Endothelial cell of umbilical vein (primary cell): ENCODE measurements around the gene PALMD. TPM values are rescaled to one million over a fixed set of nuclear protein-coding genes. Genes with fewer than 3 reads are reported as not detected.

Source experiments
- BruUV-seq: library from RNA; stranded (reverse); fragments of 400-500 nt; replicated peaks from 2 replicates; lab custom pipeline; 2021; lab: Mats Ljungman, UMichigan
- CTCF ChIA-PET: fragments of 300-600, 350-600 bp; sonication (Branson Sonifier 250); formaldehyde crosslinking; loops from one replicate; lab custom pipeline; 2021; ENCODE audit warnings: antibody characterized with exemption, inconsistent platforms; lab: Charles Lee
- POLR2A ChIA-PET: fragments of 300-600, 350-600 bp; sonication (Branson Sonifier 250); formaldehyde crosslinking; loops from one replicate; lab custom pipeline; 2021; ENCODE audit warnings: antibody characterized with exemption, inconsistent platforms; lab: Charles Lee
- DNase-seq: peaks from one replicate; pipeline ENCODE4 v3.0.0-alpha.2; 2011; ENCODE audit warnings: low read depth, low spot score
- FAIRE-seq: peaks from 2 replicates; lab custom pipeline; 2011; peaks lifted over from hg19 to GRCh38; lab: Jason Lieb, UNC
- H2AFZ ChIP-seq: 2 replicates; pipeline ENCODE4 v1.6.0; 2012; ENCODE audit warnings: low read depth, low read length, control low read depth, inconsistent platforms
- H3K27ac ChIP-seq: 2 replicates; pipeline ENCODE4 v1.5.1; 2011; ENCODE audit warnings: low read depth, mild to moderate bottlenecking, control low read depth, low read length, moderate library complexity; ENCODE audit not compliant: insufficient read depth
- H3K27me3 ChIP-seq, 2 experiments: 2 replicates each; pipeline versions ENCODE4 v1.6.0 to v1.6.1; 2011; ENCODE audit warnings: low read length in 2 of 2, mixed read lengths in 1 of 2; ENCODE audit not compliant: control insufficient read depth in 2 of 2, insufficient read depth in 2 of 2
- H3K36me3 ChIP-seq, 2 experiments: 2 replicates in 1 of 2; 3 replicates in 1 of 2; pipeline ENCODE4 v1.5.1; 2011; ENCODE audit warnings: low read length in 2 of 2, mild to moderate bottlenecking in 1 of 2, moderate library complexity in 1 of 2; ENCODE audit not compliant: control insufficient read depth in 2 of 2, insufficient read depth in 2 of 2; ENCODE audit errors: extremely low read depth in 1 of 2
- H3K4me1 ChIP-seq: 3 replicates; pipeline ENCODE4 v1.5.1; 2011; ENCODE audit warnings: mild to moderate bottlenecking, low read length; ENCODE audit not compliant: control insufficient read depth, insufficient read depth; ENCODE audit errors: extremely low read depth
- H3K4me2 ChIP-seq: 2 replicates; pipeline ENCODE4 v1.6.1; 2011; ENCODE audit warnings: low read length, control low read depth, mixed read lengths; ENCODE audit not compliant: insufficient read depth
- H3K4me3 ChIP-seq, 3 experiments: fragments of 200-600 bp in 1 of 3; sonication (generic), shearing (Covaris generic) in 1 of 3; replicated peaks in 1 of 3; 2 replicates each; pipeline ENCODE4 v1.5.1; 2011 to 2016; ENCODE audit warnings: control low read depth in 3 of 3, low read length in 3 of 3, mild to moderate bottlenecking in 2 of 3, inconsistent platforms in 1 of 3, low read depth in 1 of 3, moderate library complexity in 1 of 3; ENCODE audit not compliant: insufficient read depth in 1 of 3
- H3K79me2 ChIP-seq: 2 replicates; pipeline ENCODE4 v1.6.0; 2012; ENCODE audit warnings: low read length, inconsistent platforms; ENCODE audit not compliant: control insufficient read depth, insufficient read depth
- H3K9ac ChIP-seq: replicated peaks from 2 replicates; pipeline ENCODE3; 2011; ENCODE audit warnings: low read length, control low read depth; ENCODE audit not compliant: insufficient read depth; ENCODE audit errors: extremely low read depth
- H3K9me1 ChIP-seq: replicated peaks from 3 replicates; pipeline ENCODE4 v1.6.0; 2011; ENCODE audit warnings: mild to moderate bottlenecking, low read length; ENCODE audit not compliant: control insufficient read depth, insufficient read depth; ENCODE audit errors: extremely low read depth
- H3K9me3 ChIP-seq: replicated peaks from 2 replicates; pipeline ENCODE4 v1.5.1; 2012; ENCODE audit warnings: low read length, inconsistent platforms; ENCODE audit not compliant: control insufficient read depth, insufficient read depth
- H4K20me1 ChIP-seq: replicated peaks from 2 replicates; pipeline ENCODE3; 2011; ENCODE audit warnings: mild to moderate bottlenecking, low read length; ENCODE audit not compliant: control insufficient read depth, insufficient read depth; ENCODE audit errors: extremely low read depth
- CTCF ChIP-seq, 2 donors: IDR thresholded peaks; 1 replicate in 1 of 2; 2 replicates in 1 of 2; pipeline ENCODE4 v1.5.1; 2011; ENCODE audit warnings: low read length in 2 of 2, mild to moderate bottlenecking in 2 of 2, moderate library complexity in 2 of 2, control low read depth in 1 of 2, inconsistent platforms in 1 of 2, low read depth in 1 of 2; ENCODE audit not compliant: insufficient read depth in 1 of 2; ENCODE audit errors: extremely low read depth in 1 of 2
- EZH2 ChIP-seq: IDR thresholded peaks from 2 replicates; pipeline ENCODE4 v1.6.1; 2012; ENCODE audit warnings: borderline replicate concordance, low read depth, mild to moderate bottlenecking, moderate library complexity, low read length, inconsistent platforms; ENCODE audit not compliant: severe bottlenecking
- FOS ChIP-seq: IDR thresholded peaks from 2 replicates; pipeline ENCODE4 v1.6.1; 2011; ENCODE audit warnings: mild to moderate bottlenecking, low read length, moderate library complexity, borderline replicate concordance; ENCODE audit not compliant: insufficient read depth
- GATA2 ChIP-seq: IDR thresholded peaks from 2 replicates; pipeline ENCODE4 v1.7.0; 2011; ENCODE audit warnings: low read depth, mild to moderate bottlenecking, moderate library complexity, mixed read lengths, low read length; ENCODE audit not compliant: insufficient read length, insufficient read depth
- JUN ChIP-seq: IDR thresholded peaks from 2 replicates; pipeline ENCODE4 v1.6.1; 2011; ENCODE audit warnings: borderline replicate concordance, low read depth; ENCODE audit not compliant: insufficient read length, insufficient read depth
- MYC ChIP-seq: IDR thresholded peaks from one replicate; pipeline ENCODE4 v1.6.1; 2011; ENCODE audit warnings: mild to moderate bottlenecking, low read depth, low read length
- POLR2AphosphoS5 ChIP-seq: IDR thresholded peaks from 2 replicates; pipeline ENCODE4 v1.6.1; 2012; ENCODE audit warnings: low read depth, mild to moderate bottlenecking, control low read depth, low read length, moderate library complexity; ENCODE audit not compliant: insufficient read depth
- dilution Hi-C: fragments of 300-500 bp; cut with MboI; formaldehyde crosslinking; loops from one replicate; pipeline ENCODE4 v1.15.0; 2019; ENCODE audit warnings: low sequenced_read_pairs; ENCODE audit not compliant: extremely low pct_ligation_motif_present
- intact Hi-C: fragments of 100-400 bp; cut with micrococcal nuclease; formaldehyde crosslinking; loops from one replicate; pipeline ENCODE4 v1.10.0; 2022
- polyA plus RNA-seq, 4 experiments: library from polyadenylated mRNA; depleted of rRNA in 3 of 4; stranded (reverse) in 3 of 4; unstranded in 1 of 4; fragments of >200 nt; gene quantifications; 2 replicates each; pipeline versions ENCODE4 v1.2.1 to v1.2.3, GENCODE V29; 2011 to 2012; ENCODE audit warnings: missing spikeins in 1 of 4
- total RNA-seq: library from RNA; stranded (reverse); gene quantifications from 2 replicates; pipeline ENCODE4 v1.2.3, GENCODE V29; 2021

The PALMD gene
- total and polyA plus RNA-seq, 2 donors (not counting 3 experiments of a cell fraction or from before 2014, with no cell fraction given) = 52.6 to 137 TPM

GRCh38 chr1:99723251-99723650 is 77.3 kb downstream of the PALMD start:
- H3K27ac ChIP-seq = no peak overlapping the region
- no peak for FAIRE-seq
- POLR2A ChIA-PET = no interaction called here
- CTCF ChIA-PET = no interaction called here
- no peaks in the 10 kb centered on the region for H3K79me2 ChIP-seq
- BruUV-seq = no TSS peak
- dilution Hi-C loops = no loop called here
- no peaks in the 10 kb centered on the region for H3K9me3 ChIP-seq
- no peak overlapping the region for H3K4me3 ChIP-seq
- H4K20me1 ChIP-seq = no peaks in the 10 kb centered on the region
- H3K36me3 ChIP-seq = no peaks in the 10 kb centered on the region
- TF ChIP-seq GATA2 (no peak), JUN (no peak), EZH2 (no peak), MYC (no peak), FOS (no peak), POLR2AphosphoS5 (no peak), CTCF (IDR thresholded peaks at IDR 0.05; ENCODE audit: extremely low read depth in 1 of 2, insufficient read depth in 1 of 2, low read depth in 1 of 2, low read length in 2 of 2) (no peak)
- H3K4me1 ChIP-seq = peaks cover 8% of the 10 kb centered on the region
- no peak overlapping the region for H3K9ac ChIP-seq
- intact Hi-C loops = loop anchor here (10.0 kb wide), 1 partner anchor 818 kb away; no protein-coding TSS in a partner anchor
- no peak overlapping the region for H3K4me2 ChIP-seq
- peaks cover 2% of the 10 kb centered on the region for H3K9me1 ChIP-seq
- DNase-seq = no peak
- no peaks in the 10 kb centered on the region for H3K27me3 ChIP-seq
- H2AFZ ChIP-seq = no peak overlapping the region
